Cardiac septum (tissue), 1 donor: Measurements from ENCODE around the gene SLC48A1. TPM values are rescaled to one million over a fixed set of nuclear protein-coding genes. Genes with fewer than 3 reads are reported as not detected.

Experiments used
- DNase-seq: peaks from one replicate; pipeline ENCODE4 v3.0.0-alpha.2; 2020; ENCODE audit warnings: low spot score
- intact Hi-C: fragments of 100-400 bp; cut with DNase I; formaldehyde crosslinking; loops from one replicate; pipeline ENCODE4 v1.14.0; 2022
- total RNA-seq: library from RNA; stranded (reverse); fragmentation: NEBNext Ultra II Directional; extraction: Animal tissue kit (Norgen Biotek cat#: 25700); gene quantifications from one replicate; pipeline ENCODE4 v1.2.1, GENCODE V29; 2021
- donor health status: DM: no; HTN: no; CAD: no.

SLC48A1 gene
- total RNA-seq, 1 donor from 2014 or later = 20.7 TPM

- intact Hi-C loops = no loop called here
- no peak for DNase-seq
Measured at GRCh38 chr12:47755655-47756562, 17.1 kb upstream of the SLC48A1 start.

- intact Hi-C loops = no loop called here
- DNase-seq = no peak
Measured at GRCh38 chr12:47757364-47757839, 15.6 kb upstream of the SLC48A1 start.

- DNase-seq = peak; percentile 78
- intact Hi-C loops = no loop called here
Measured at GRCh38 chr12:47757840-47758583, 15.0 kb upstream of the SLC48A1 start.

GRCh38 chr12:47758584-47758833, 14.5 kb upstream of the SLC48A1 start:
- intact Hi-C loops = no loop called here
- DNase-seq = no peak

GRCh38 chr12:47758834-47759690, 14.0 kb upstream of the SLC48A1 start, which contains the start of gene RAPGEF3:
Gene RAPGEF3 (minus strand): TSS chr12:47758880. CDS start chr12:47758556, 324 bp downstream.
- intact Hi-C loops = no loop called here
- peak; percentile 95 for DNase-seq

GRCh38 chr12:47762850-47763465, 10.1 kb upstream of the SLC48A1 start:
- no peak for DNase-seq
- intact Hi-C loops = no loop called here

- intact Hi-C loops = loop anchor here (2.0 kb wide), 1 partner anchor 19 kb away; no protein-coding TSS in a partner anchor
- DNase-seq = no peak
Measured at GRCh38 chr12:47763481-47764346, 9.3 kb upstream of the SLC48A1 start.

GRCh38 chr12:47766502-47767215, 6.4 kb upstream of the SLC48A1 start:
- intact Hi-C loops = no loop called here
- no peak for DNase-seq

- DNase-seq = no peak
- intact Hi-C loops = no loop called here
Measured at GRCh38 chr12:47767216-47767724, 5.8 kb upstream of the SLC48A1 start.

GRCh38 chr12:47768323-47768811, 4.7 kb upstream of the SLC48A1 start:
- DNase-seq = no peak
- intact Hi-C loops = no loop called here

- DNase-seq = no peak
- intact Hi-C loops = loop anchor here (5.0 kb wide), 1 partner anchor 117 kb away; no protein-coding TSS in a partner anchor
Measured at GRCh38 chr12:47769234-47770085, 3.6 kb upstream of the SLC48A1 start.

GRCh38 chr12:47770086-47770726, 2.8 kb upstream of the SLC48A1 start:
- DNase-seq = no peak
- intact Hi-C loops = loop anchor here (5.0 kb wide), 1 partner anchor 118 kb away; no protein-coding TSS in a partner anchor

- intact Hi-C loops = loop anchor here (5.0 kb wide), 1 partner anchor 119 kb away; no protein-coding TSS in a partner anchor
- no peak for DNase-seq
Measured at GRCh38 chr12:47771304-47771703, 1.7 kb upstream of the SLC48A1 start.

- intact Hi-C loops = loop anchor here (5.0 kb wide), 1 partner anchor 120 kb away; no protein-coding TSS in a partner anchor
- DNase-seq = no peak
Measured at GRCh38 chr12:47772094-47772660, 861 bp upstream of the SLC48A1 start.

- no peak for DNase-seq
- intact Hi-C loops = loop anchor here (5.0 kb wide), 1 partner anchor 120 kb away; no protein-coding TSS in a partner anchor
Measured at GRCh38 chr12:47772738-47773061, 338 bp upstream of the SLC48A1 start.
